HG02798 (cell line): ENCODE measurements around the gene HTT.
"Not testable (repeated sequence)": the region's sequence is repeated elsewhere in the genome, so short reads cannot be mapped to it uniquely, and the experiment has no call there.

ENCODE experiments used
- ATAC-seq: cut with Tn5 transposase; IDR thresholded peaks from one replicate; pipeline ENCODE4 v1.9.1; 2021; ENCODE audit warnings: mild to moderate bottlenecking; ENCODE audit not compliant: unreplicated experiment, poor library complexity

Gene HTT

DNA sequence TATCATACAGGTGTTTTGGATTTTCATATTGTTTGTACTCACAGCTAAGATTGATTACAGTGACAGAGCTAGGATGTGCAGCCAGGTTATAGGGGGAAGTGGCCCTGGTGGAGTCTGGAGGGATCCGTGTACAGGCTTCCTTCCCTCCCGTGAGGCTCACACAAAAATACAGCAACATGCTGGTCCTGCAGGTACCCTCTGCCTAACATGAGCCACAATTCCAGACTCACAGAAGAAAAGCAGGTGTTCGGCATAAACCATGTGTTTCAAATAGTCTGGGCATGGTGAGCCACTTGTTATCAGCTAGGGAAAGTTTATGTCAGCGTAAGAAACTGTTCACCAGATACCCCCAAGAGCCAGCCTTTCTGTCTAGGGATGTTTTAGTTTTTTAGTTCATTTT, 82.9 kb downstream of the HTT start:
- no peak for ATAC-seq

DNA sequence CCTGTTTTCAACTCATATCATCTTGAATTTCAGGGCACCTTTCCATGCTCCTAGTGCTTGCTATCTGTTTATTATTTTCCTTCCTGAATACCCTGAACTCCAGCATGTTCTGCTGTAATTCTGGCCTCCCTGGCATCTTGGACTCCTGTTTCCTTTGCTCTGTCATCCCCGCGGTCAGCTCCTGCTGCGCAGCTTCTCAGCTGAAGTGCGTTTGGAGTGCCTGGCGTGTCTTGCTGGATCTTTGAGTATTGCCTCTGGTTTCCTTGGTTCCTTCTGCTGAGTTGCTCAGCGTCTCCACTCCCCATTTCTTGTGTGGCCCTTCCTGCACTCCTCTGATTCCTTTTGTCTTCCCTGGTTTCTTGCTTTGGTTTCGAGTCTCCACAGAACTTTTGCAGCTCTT, 84.4 kb downstream of the HTT start:
- no peak for ATAC-seq

DNA sequence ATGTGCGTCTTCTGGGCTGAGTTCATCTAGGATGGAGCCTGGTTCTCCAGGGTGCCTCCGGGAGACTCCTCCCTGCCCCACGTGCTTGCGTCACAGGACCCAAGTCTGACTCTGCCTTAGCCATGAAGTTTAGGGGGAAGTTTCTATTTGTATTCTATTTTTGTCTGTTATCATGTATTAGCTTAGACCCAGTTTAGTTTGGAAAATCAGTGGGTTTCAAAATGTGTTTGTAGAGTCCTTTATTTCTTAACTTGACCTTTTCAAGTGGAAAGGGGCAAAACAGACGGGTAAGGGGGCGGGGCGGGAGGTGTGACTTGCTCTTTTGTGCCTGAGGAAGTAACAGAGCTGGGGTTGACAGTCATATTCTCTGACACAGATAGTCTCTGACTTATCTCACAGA, 86.0 kb downstream of the HTT start:
- no peak for ATAC-seq

DNA sequence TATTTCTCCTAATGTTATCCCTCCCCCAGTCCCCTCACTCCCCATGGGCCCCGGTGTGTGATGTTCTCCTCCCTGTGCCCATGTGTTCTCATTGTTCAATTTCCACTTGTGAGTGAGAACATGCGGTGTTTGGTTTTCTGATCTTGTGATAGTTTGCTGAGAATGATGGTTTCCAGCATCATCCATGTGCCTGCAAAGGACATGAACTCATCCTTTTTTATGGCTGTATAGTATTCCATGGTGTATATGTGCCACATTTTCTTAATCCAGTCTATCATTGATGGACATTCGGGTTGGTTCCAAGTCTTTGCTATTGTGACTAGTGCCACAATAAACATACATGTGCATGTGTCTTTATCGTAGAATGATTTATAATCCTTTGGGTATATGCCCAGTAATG, 86.6 kb downstream of the HTT start:
- not testable (repeated sequence) for ATAC-seq

DNA sequence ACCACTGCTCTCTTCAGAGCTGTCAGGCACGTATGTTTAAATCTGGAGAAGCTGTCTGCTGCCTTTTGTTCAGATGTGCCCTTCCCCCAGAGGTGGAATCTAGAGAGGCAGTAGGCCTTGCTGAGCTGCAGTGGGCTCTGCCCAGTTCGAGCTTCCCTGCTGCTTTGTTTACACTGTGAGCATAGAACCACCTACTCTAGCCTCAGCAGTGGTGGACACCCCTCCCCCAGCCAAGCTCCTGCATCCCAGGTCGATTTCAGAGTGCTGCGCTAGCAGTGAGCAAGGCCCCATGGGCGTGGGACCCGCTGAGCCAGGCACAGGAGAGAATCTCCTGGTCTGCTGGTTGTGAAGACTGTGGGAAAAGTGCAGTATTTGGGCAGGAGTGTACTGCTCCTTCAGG, 92.0 kb downstream of the HTT start:
- ATAC-seq = not testable (repeated sequence)

DNA sequence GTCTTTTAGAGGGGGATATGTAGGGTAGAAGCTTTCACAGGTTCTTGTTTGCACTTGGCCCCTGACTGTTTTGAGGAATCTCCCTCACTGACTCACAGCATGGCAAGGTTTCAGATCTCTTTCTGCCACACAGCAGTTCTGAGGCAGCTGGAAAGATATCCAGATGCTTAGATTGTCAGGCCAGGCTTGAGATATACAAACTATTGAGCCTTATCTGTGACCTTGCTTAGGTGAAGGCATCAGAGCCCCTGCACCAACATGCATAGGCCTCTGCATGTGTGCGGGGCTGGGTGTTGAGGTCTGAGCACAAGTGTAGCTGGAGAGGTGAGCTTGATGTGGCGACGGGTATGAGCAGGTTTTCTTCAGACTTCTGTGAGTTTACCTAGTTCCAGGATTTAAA, 93.5 kb downstream of the HTT start:
- no peak for ATAC-seq

DNA sequence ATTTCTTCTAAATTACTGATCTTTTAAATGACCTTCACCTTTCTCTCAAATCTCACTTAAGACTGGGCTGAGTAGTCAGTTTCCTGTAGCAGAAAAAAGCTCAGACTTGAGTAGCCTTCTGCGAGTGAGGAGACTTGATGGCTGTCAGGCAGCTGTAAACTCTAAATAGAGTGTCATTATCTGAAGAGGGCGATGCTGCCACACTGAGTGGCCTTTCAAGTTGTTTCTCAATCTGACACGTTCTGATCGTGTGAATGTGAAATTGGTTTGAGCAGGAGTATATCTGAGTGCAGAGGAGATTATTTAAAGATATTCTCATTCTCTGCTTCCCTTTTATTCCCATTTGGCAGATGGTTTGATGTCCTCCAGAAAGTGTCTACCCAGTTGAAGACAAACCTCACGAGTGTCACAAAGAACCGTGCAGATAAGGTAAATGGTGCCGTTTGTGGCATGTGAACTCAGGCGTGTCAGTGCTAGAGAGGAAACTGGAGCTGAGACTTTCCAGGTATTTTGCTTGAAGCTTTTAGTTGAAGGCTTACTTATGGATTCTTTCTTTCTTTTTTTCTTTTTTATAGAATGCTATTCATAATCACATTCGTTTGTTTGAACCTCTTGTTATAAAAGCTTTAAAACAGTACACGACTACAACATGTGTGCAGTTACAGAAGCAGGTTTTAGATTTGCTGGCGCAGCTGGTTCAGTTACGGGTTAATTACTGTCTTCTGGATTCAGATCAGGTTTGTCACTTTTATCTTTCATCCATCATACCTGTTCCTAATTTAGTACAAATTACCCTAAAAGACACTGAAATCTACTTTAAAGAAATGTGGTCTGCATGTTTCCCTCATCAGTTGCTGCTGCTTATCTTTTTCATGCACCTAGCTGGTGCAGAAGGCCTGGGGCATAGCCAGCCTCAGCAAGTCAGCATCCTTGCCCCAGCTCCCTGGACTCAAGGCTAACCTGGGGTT, 100.2 kb downstream of the HTT start:
- no peak for ATAC-seq

DNA sequence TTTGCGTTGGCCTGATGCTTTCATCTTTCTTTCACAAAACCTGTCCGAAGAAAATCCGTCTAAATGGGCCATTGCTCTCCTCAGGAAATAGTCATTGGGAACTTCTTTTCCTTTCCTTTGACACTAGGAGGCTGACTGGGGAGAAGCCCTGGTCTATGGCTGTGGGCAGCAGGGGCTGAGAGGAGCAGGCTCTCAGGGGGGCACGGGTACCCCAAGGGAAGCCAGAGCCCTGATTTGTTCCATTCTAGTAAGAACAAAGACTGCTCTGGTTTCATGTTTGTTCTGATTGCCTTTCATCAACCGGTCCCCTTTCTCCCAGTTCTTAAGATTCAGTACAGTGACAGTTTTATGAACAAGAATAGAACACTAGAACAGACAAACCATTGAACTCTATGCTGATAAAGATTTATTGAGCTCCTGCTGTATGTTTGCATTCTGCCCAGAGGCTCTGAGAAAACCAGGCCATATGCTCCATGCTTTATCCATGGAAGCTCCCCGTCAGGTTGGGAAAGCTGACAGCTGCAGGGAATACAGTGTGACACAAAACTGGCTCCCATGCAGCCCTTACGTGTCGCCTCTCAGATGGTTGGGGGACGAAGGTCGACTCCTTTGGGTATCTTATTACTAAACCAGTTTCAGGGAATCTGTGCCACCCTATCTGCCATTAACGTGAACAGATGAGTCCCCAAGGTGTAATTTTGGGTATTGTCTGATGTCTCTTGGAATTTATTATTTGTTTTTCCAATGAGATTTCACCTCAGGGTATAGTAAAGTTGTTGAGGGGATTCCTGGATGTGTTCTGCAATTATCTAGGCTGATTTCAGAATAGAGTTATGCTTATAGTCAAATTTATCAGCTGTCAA, 102.1 kb downstream of the HTT start:
- ATAC-seq = no peak

DNA sequence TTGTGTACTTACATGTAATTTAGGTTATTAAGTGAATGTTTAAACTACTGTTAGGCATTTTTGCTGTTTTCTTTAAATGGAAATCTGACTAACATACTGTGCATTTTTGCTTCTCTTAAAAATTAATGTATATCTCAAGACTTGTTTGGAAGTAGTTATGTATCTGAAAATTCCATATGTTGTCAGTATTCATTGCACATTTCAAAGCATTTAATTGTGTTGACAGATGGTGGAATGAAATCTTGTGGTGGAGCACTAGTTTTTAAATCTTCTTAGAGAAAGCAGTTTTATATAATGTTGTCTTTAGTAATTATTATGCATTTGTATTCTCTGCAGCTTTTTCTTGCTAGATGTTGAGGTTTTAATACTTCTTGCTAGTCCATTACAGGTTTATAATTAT, 102.9 kb downstream of the HTT start:
- no peak for ATAC-seq

DNA sequence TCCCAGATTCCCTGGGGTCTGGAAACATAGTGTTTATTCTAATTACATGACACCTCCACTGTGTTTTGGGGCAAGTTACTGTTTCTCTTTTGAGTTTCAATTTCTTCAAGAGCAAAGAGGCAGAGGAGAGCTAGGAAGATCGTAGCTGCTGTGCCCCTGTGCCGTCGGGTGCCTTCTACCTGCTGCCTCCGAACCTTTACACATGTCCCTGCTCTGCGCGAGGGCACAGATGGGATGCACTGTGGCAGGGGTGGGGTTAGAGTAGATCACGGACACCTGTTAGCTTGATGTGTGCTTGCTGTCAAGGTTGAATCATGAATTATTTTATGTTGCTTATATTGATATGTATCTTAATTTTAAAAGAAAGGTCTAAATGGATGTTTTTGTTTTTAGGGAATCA, 103.4 kb downstream of the HTT start:
- ATAC-seq = no peak

DNA sequence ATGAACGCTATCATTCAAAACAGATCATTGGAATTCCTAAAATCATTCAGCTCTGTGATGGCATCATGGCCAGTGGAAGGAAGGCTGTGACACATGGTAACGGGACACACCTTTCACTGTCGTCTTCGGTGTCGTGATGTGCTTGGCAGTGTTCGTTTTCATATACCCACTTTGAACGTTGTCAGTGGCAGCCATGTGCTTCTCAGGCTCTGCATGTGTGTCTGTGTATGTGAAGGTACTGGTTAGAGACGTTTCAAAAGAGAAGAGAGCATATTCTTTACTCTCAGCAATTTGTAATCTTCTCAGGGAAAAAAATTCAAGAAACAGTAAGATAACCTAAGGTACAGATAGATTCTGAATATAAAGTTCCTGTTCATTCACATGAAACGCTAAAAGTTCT, 103.9 kb downstream of the HTT start:
- no peak for ATAC-seq

DNA sequence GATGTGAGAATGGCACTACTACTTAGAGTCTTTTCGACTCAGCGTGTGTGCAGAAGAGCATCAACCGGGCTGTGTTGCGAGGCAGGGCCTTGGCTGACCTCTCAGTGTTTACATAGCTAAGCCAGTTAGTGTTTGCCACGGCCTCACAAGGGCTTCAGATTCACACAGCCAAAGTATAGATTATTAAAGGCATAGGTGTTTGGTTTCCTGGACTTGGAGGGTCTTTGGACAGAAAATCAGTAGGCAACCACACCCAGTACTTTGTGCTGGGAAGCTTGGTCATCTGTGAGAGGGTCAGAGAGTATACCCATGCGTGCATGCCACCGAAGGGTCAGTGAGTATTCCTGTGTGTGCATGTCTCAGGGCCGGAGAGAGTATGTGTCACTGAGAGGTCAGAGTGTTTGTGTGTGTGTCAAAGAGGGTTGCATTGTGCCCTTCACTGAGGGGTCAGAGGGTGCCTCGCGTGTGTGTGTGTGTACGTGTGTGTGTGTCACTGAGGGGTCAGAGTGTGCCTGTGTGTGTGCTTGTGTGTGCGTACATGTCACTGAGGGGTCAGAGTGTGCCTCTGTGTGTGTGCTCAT, 104.7 kb downstream of the HTT start:
- no peak for ATAC-seq

DNA sequence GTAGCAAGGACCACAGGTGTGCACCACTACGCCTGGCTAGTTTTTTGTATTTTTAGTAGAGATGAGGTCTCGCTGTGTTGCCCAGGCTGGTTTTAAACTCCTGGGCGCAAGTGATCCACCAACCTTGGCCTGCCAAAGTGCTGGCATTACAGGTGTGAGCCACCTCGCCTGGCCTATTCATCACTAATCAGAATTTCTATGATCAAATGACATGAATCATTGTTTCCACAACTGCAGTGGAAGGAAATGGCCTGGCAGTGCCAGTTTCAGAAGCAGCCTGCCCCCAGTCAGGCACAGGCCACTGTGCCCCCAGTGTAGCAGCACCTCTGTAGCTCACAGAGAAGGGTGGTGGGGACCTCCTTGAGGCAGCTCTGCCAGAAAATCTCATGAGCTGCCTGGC, 108.5 kb downstream of the HTT start:
- no peak for ATAC-seq

DNA sequence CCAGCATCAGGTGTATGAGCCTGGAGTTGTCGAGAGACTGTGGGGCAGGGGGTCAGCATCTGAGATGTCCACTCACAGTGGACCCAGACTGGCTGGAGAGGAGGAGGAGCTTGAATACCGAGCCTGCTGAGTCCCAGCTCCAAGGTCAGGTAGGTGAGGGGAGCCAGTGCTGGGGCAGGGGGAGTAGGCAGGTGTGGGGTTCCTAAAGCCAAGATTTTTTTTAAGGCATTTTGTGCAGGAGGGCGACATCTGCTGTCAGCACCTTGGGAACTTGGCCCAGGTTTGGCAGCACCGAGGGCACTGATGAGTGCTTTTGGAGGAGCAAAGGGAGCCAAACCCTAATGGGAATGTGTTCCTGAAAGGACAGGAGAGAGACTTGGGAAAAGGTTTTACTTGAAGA, 110.2 kb downstream of the HTT start:
- no peak for ATAC-seq

DNA sequence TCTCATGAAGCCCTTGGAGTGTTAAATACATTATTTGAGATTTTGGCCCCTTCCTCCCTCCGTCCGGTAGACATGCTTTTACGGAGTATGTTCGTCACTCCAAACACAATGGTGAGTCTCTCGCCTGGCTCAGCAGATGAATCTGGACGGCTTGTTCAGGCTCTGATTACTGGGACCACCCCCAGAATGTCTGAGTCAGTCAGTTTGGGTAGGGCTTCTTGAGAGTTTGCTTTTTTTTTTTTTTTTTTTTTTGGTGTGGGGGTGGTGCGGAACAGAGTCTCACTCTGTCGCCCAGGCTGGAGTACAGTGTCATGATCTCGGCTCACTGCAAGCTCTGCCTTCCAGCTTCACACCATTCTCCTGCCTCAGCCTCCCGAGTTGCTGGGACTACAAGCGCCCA, 112.1 kb downstream of the HTT start:
- ATAC-seq = no peak

DNA sequence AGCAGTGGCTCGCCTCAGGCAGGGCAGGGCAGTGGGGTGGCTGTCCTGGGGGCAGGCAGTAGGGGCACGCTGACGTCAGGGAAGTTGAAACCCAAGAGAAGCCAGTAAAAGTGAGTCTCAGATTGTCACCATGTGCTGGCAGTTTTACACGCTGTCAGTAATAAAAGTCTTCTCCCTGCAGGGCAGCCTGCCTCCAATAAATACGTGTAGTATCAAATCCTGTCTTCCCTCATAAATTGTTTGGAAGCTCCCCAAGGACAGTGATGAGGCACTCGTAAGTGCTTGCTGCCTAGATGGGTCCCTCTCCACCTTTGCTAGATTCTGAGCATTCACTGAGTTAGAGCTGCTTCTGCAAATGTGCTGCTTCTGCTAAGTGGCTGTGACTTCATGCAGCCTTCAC, 113.6 kb downstream of the HTT start:
- no peak for ATAC-seq

DNA sequence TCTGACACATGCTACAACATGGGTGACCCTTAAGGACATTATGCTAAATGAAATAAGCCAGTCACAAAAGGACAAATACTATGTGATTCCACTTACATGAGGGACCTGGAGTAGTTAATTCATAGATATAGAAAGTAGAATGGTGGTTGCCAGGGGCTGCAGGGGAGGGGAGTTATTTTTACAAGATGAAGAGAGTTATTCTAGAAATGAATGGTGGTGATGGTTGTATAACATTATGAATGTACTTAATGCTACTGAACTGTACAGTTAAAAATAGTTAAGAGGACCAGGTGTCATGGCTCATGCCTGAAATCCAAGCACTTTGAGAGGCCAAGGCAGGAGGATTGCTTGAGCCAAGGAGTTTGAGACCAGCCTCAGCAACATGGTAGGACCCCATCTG, 115.0 kb downstream of the HTT start:
- no peak for ATAC-seq

DNA sequence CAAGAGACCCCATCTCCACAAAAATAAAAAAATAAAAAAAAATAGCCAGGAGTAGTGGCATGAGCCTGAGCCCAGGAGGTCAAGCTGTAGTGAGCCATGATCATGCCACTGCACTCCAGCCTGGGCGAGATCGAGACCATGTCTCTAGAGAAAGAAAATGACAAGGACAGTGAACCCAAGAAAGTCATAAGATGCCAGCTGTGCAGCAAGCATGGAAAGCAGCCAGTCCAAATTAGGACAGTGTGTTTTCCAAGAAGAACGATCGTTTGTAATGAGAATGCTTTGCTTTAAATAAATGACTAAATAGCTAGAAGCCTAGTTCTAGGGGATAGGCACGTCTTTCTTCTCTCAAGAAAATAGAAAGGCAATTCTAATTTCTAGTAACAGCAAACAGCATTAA, 116.1 kb downstream of the HTT start:
- ATAC-seq = no peak

DNA sequence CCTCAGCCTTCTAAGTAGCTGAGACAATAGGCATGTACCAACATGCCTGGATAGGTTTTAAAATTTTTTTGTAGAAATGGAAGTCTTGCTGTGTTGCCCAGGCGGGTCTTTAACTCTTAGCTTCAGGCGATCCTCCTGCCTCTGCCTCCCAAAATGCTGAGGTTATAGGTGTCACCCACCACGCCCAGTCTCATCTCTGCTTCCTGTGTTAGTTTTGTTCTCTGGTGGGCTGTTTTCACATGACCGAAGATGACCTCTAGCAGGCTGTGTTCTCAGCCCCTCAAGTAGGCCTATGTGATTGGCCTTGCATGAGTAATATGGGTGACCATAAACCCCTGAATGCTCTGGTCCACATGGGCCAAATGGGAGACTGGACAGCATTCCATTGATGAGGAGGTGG, 117.7 kb downstream of the HTT start:
- ATAC-seq = no peak

DNA sequence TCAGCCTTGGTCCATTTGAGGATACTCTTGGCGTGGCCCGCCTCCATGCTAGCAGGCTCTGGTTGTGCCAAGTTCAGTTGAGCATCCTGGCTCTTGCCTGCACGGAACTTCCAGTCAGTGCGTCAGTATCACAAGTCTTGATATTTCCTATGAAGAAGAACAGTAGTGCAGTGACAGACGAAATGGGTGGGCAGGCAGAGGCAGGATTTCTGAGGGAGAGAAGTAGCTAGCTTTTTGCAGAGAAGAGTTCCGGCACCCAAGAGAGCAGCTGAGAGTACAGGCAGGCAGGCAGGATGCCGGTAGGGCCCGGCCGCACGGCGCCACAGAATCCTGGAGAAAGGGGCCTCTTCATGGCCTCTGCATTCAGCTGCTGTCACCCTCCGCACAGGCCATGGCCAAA, 118.3 kb downstream of the HTT start:
- ATAC-seq = no peak

DNA sequence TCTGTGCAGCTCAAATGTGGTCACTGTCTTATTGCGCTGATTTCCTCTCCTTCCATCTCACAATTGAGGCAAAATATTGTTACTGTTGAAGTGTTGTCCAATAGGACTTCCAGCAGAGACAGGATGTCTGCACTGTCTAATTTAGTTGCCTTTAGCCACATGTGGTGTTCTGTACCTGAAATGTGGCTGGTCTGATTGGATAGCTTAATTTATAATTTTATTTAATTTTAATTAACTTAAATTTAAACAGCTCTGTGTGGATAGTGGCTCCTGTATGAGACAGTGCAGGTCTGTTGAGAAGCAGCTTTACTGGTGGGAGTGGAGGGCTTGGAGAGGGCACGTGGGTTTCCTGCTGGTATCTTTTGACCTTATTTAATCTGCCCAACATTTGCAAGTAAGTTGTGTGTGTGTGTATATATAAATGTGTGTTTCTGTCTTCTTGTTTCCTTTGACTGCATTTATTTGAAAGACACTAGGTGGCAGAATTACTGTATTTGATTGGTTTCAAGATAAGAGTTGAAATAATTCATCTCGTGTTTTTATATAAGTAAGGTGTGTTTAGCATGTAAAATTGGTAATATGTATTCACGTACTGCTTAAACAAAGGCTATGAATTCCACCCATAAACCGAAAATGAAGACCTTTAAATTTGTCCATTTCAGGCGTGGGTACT, 119.2 kb downstream of the HTT start:
- ATAC-seq = no peak
